HG03108 (cell line): ENCODE measurements around the gene ADAMTS14.

Source experiments
- ATAC-seq: cut with Tn5 transposase; IDR thresholded peaks from one replicate; pipeline ENCODE4 v1.9.1; 2021; ENCODE audit warnings: moderate library complexity; ENCODE audit not compliant: unreplicated experiment

ADAMTS14 gene

GRCh38 chr10:70673929-70674559 is 1.7 kb downstream of the ADAMTS14 start:
- ATAC-seq, result no peak

GRCh38 chr10:70674560-70675495 is 2.5 kb downstream of the ADAMTS14 start:
- ATAC-seq, result no peak

- no peak for ATAC-seq
Observed at GRCh38 chr10:70675496-70676161, 3.3 kb downstream of the ADAMTS14 start.

- no peak for ATAC-seq
Observed at GRCh38 chr10:70676511-70676910, 4.2 kb downstream of the ADAMTS14 start.

GRCh38 chr10:70677016-70677415 is 4.7 kb downstream of the ADAMTS14 start:
- no peak for ATAC-seq

GRCh38 chr10:70677620-70678249 is 5.4 kb downstream of the ADAMTS14 start:
- no peak for ATAC-seq

GRCh38 chr10:70678250-70678635 is 5.9 kb downstream of the ADAMTS14 start:
- no peak for ATAC-seq

GRCh38 chr10:70678757-70679489 is 6.6 kb downstream of the ADAMTS14 start:
- ATAC-seq, result no peak

GRCh38 chr10:70679498-70679897 is 7.2 kb downstream of the ADAMTS14 start:
- no peak for ATAC-seq

- no peak for ATAC-seq
Observed at GRCh38 chr10:70680899-70681730, 8.8 kb downstream of the ADAMTS14 start.

- no peak for ATAC-seq
Observed at GRCh38 chr10:70681731-70682005, 9.4 kb downstream of the ADAMTS14 start.

- ATAC-seq, result no peak
Observed at GRCh38 chr10:70682920-70683600, 10.8 kb downstream of the ADAMTS14 start.

- no peak for ATAC-seq
Observed at GRCh38 chr10:70683601-70683934, 11.3 kb downstream of the ADAMTS14 start.

- ATAC-seq, result no peak
Observed at GRCh38 chr10:70683940-70684339, 11.6 kb downstream of the ADAMTS14 start.

GRCh38 chr10:70684374-70684773 is 12.1 kb downstream of the ADAMTS14 start:
- no peak for ATAC-seq

GRCh38 chr10:70684839-70685454 is 12.6 kb downstream of the ADAMTS14 start:
- no peak for ATAC-seq

GRCh38 chr10:70685455-70685911 is 13.2 kb downstream of the ADAMTS14 start:
- no peak for ATAC-seq

- ATAC-seq, result no peak
Observed at GRCh38 chr10:70688828-70689227, 16.5 kb downstream of the ADAMTS14 start.

GRCh38 chr10:70689661-70690060 is 17.4 kb downstream of the ADAMTS14 start:
- ATAC-seq, result no peak
